ENCODE results near the gene MAPK8IP2. TPM values are rescaled to one million over a fixed set of nuclear protein-coding genes. Genes with fewer than 3 reads are reported as not detected.

Gene MAPK8IP2
- total and polyA plus RNA-seq, 2 experiments from 2014 or later, result 0.42 to 1.7 TPM

GRCh38 chr22:50579752-50580151, 20.8 kb upstream of the MAPK8IP2 start:
- Histone ChIP-seq H3K4me1 (ENCODE audit: low read depth) (peaks cover 25% of the 10 kb centered on the region), H3K36me3 (no peaks in the 10 kb centered on the region), H3K9me3 (ENCODE audit: low read depth) (no peaks in the 10 kb centered on the region), H3K27ac (peak overlapping the region; percentile 93), H3K27me3 (no peaks in the 10 kb centered on the region), H3K4me3 (no peak overlapping the region)
- no peak for DNase-seq (ENCODE audit: low read depth in 1 of 2, low spot score in 1 of 2)
- TF ChIP-seq CTCF (IDR thresholded peaks at IDR 0.05; ENCODE audit: low read depth, low read length), result no peak

GRCh38 chr22:50581031-50581949, 19.3 kb upstream of the MAPK8IP2 start:
- Histone ChIP-seq H3K9me3 (ENCODE audit: low read depth) (no peaks in the 10 kb centered on the region), H3K4me1 (ENCODE audit: low read depth) (peaks cover 25% of the 10 kb centered on the region), H3K27me3 (no peaks in the 10 kb centered on the region), H3K36me3 (no peaks in the 10 kb centered on the region), H3K27ac (peak overlapping the region; percentile 91), H3K4me3 (peak overlapping the region; percentile 50)
- DNase-seq (ENCODE audit: low read depth in 1 of 2, low spot score in 1 of 2), result no peak
- no peak for TF ChIP-seq CTCF (IDR thresholded peaks at IDR 0.05; ENCODE audit: low read depth, low read length)

- no peaks in the 10 kb centered on the region for H3K36me3 ChIP-seq
- peak overlapping the region; percentile 91 for H3K27ac ChIP-seq
- H3K4me1 ChIP-seq (ENCODE audit: low read depth), result peaks cover 25% of the 10 kb centered on the region
- TF ChIP-seq CTCF (IDR thresholded peaks at IDR 0.05; ENCODE audit: low read depth, low read length), result no peak
- DNase-seq (ENCODE audit: low read depth in 1 of 2, low spot score in 1 of 2), result no peak
- H3K9me3 ChIP-seq (ENCODE audit: low read depth), result no peaks in the 10 kb centered on the region
- H3K4me3 ChIP-seq, result peak overlapping the region; percentile 50
- H3K27me3 ChIP-seq, result no peaks in the 10 kb centered on the region
These were observed 18.6 kb upstream of the MAPK8IP2 start for GRCh38 chr22:50581950-50582492.

- Histone ChIP-seq H3K4me3 (peak within 1 kb of the TSS; percentile 50), H3K4me1 (ENCODE audit: low read depth) (peaks cover 25% of the 10 kb centered on the region), H3K36me3 (no peaks in the 10 kb centered on the region), H3K9me3 (ENCODE audit: low read depth) (no peaks in the 10 kb centered on the region), H3K27ac (peak within 1 kb of the TSS; percentile 91), H3K27me3 (no peaks in the 10 kb centered on the region)
- no peak for TF ChIP-seq CTCF (IDR thresholded peaks at IDR 0.05; ENCODE audit: low read depth, low read length)
- DNase-seq (ENCODE audit: low read depth in 1 of 2, low spot score in 1 of 2), result peak; percentile 98 to 99
These were observed 17.9 kb upstream of the MAPK8IP2 start, which contains the start of gene CHKB for GRCh38 chr22:50582493-50583293. TSS of gene CHKB (minus strand) at chr22:50582849. CDS start at chr22:50582781, 68 bp downstream.

- no peaks in the 10 kb centered on the region for H3K36me3 ChIP-seq
- no peaks in the 10 kb centered on the region for H3K27me3 ChIP-seq
- peaks cover 20% of the 10 kb centered on the region for H3K4me1 ChIP-seq (ENCODE audit: low read depth)
- DNase-seq (ENCODE audit: low read depth in 1 of 2, low spot score in 1 of 2), result no peak
- no peak for TF ChIP-seq CTCF (IDR thresholded peaks at IDR 0.05; ENCODE audit: low read depth, low read length)
- no peak overlapping the region for H3K27ac ChIP-seq
- H3K9me3 ChIP-seq (ENCODE audit: low read depth), result no peaks in the 10 kb centered on the region
- H3K4me3 ChIP-seq, result peak overlapping the region; percentile 50
These were observed 17.2 kb upstream of the MAPK8IP2 start for GRCh38 chr22:50583294-50583861.

Data from cardiac muscle cell (in vitro differentiated cells and primary cell).